Omental fat pad (tissue), 4 donors: ENCODE data around the gene LRIG2. TPM values are rescaled to one million over a fixed set of nuclear protein-coding genes. Genes with fewer than 3 reads are reported as not detected.

Experiments used
- ATAC-seq: fragments of 150-250 bp; one replicate; pipeline ENCODE4 v1.9.1; 2016; ENCODE audit warnings: mild to moderate bottlenecking, moderate library complexity; ENCODE audit not compliant: low FRiP score
- DNase-seq: peaks from one replicate; pipeline ENCODE4 v3.0.0-alpha.2; 2019; ENCODE audit warnings: low spot score
- CTCF ChIP-seq, 3 donors: fragments of 450-650 bp; IDR thresholded peaks; one replicate each; pipeline ENCODE4 v1.5.1; 2016 to 2017; ENCODE audit warnings: antibody characterized with exemption in 3 of 3, mild to moderate bottlenecking in 3 of 3, moderate library complexity in 2 of 3
- total RNA-seq, 4 donors: library from RNA; depleted of rRNA; stranded (reverse); fragments of >200 nt; gene quantifications; one replicate each; pipeline ENCODE4 v1.1.0, GENCODE V29; 2016

LRIG2 gene
- total RNA-seq, 4 donors from 2014 or later: 11.9 to 24.6 (median 16.1) TPM

- DNase-seq (no peak), ATAC-seq (no peak)
- TF ChIP-seq CTCF (IDR thresholded peaks at IDR 0.05): no peak
Observed at GRCh38 chr1:113168946-113169345, 95.9 kb downstream of the LRIG2 start.

- DNase-seq: no peak
- no peak for TF ChIP-seq CTCF (IDR thresholded peaks at IDR 0.05)
- ATAC-seq: no peak
Observed at GRCh38 chr1:113169591-113169990, 96.6 kb downstream of the LRIG2 start.

- ATAC-seq (no peak), DNase-seq (no peak)
- TF ChIP-seq CTCF (IDR thresholded peaks at IDR 0.05): no peak
Observed at GRCh38 chr1:113170519-113170918, 97.5 kb downstream of the LRIG2 start.

GRCh38 chr1:113178106-113178505, 105.1 kb downstream of the LRIG2 start:
- no peak for TF ChIP-seq CTCF (IDR thresholded peaks at IDR 0.05)
- DNase-seq (no peak), ATAC-seq (no peak)

- no peak for DNase-seq
- no peak for ATAC-seq
- TF ChIP-seq CTCF (IDR thresholded peaks at IDR 0.05): no peak
Observed at GRCh38 chr1:113178522-113178921, 105.5 kb downstream of the LRIG2 start.

Other genes starting within 250 kb of the LRIG2 start
- 100 to 1,000 TPM in 2 of 4 donors, 10 to 100 TPM in 2; 15.1 to 125 (median 78.3) TPM for gene SLC16A1, start 117.0 kb upstream of the LRIG2 start, total RNA-seq